ENCODE results near the gene LTF. TPM values are rescaled to one million over a fixed set of nuclear protein-coding genes. Genes with fewer than 3 reads are reported as not detected.

Gene LTF
- total and polyA plus RNA-seq, 2 experiments from 2014 or later = 0.73 to 1.3 TPM

- ATAC-seq = peak; percentile 8; the same call in 2 of the 3 replicates
- peaks cover 20% of the 10 kb centered on the region for H3K27me3 Mint-ChIP-seq (ENCODE audit: insufficient read depth, low read depth, poor library complexity)
- Histone ChIP-seq H2AFZ (peak overlapping the region; percentile 99), H3K27me3 (ENCODE audit: insufficient read depth) (peaks cover 39% of the 10 kb centered on the region), H3K9me2 (ENCODE audit: insufficient read depth) (no peaks in the 10 kb centered on the region), H3F3A (replicated peaks; ENCODE audit: low read depth) (no peaks in the 10 kb centered on the region), H4K20me1 (replicated peaks; ENCODE audit: insufficient read depth) (no peaks in the 10 kb centered on the region), H3K4me1 (ENCODE audit: insufficient read depth) (peaks cover 6% of the 10 kb centered on the region; the same call in 1 of the 2 replicates), H3K4me3 (peak overlapping the region; percentile 64), H3K4me2 (peak overlapping the region; percentile 82), H3K79me2 (replicated peaks; ENCODE audit: insufficient read depth) (no peaks in the 10 kb centered on the region), H3K36me3 (ENCODE audit: insufficient read depth) (no peaks in the 10 kb centered on the region), H3K27ac (ENCODE audit: low read depth) (no peak overlapping the region)
- H3K36me3 Mint-ChIP-seq (ENCODE audit: low read depth) = no peaks in the 10 kb centered on the region
- peaks cover 2% of the 10 kb centered on the region for H3K4me1 Mint-ChIP-seq
- no peak for TF ChIP-seq NANOG (IDR thresholded peaks at IDR 0.05; ENCODE audit: borderline replicate concordance)
- no peak for TF ChIP-seq CREB1 (CRISPR knock-in tag; IDR thresholded peaks at IDR 0.05; ENCODE audit: low read depth)
- no peak for TF ChIP-seq ZNF462 (CRISPR knock-in tag; IDR thresholded peaks at IDR 0.05)
- H3K9me3 Mint-ChIP-seq = no peaks in the 10 kb centered on the region; the same call in 1 of the 3 replicates
- peak overlapping the region; percentile 66; the same call in 2 of the 3 replicates for H3K4me3 Mint-ChIP-seq
- no peak overlapping the region for H3K27ac Mint-ChIP-seq
- no peak for DNase-seq (ENCODE audit: low spot score)
Measured at GRCh38 chr3:46465196-46465520, 453 bp upstream of the LTF start.

- Mint-ChIP-seq H3K27me3 (ENCODE audit: insufficient read depth, low read depth, poor library complexity) (peaks cover 20% of the 10 kb centered on the region), H3K4me1 (peaks cover 2% of the 10 kb centered on the region)
- TF ChIP-seq STAT1 (IDR thresholded peaks at IDR 0.05; ENCODE audit: unreplicated experiment) (no peak), POLR2AphosphoS5 (IDR thresholded peaks at IDR 0.05; ENCODE audit: low read depth) (no peak), EZH2 (IDR thresholded peaks at IDR 0.05; ENCODE audit: low read depth, unreplicated experiment) (no peak), ZNF114 (CRISPR knock-in tag; IDR thresholded peaks at IDR 0.05) (no peak), NANOG (IDR thresholded peaks at IDR 0.05; ENCODE audit: borderline replicate concordance) (no peak), CREB1 (CRISPR knock-in tag; IDR thresholded peaks at IDR 0.05; ENCODE audit: low read depth) (no peak), ETS1 (IDR thresholded peaks at IDR 0.05) (no peak), EZH2phosphoT487 (IDR thresholded peaks at IDR 0.05; ENCODE audit: unreplicated experiment) (no peak)
Measured at GRCh38 chr3:46463868-46464241, 850 bp downstream of the LTF start.

More at GRCh38 chr3:46463868-46464241, 850 bp downstream of the LTF start:
- Histone ChIP-seq H3K27ac (ENCODE audit: low read depth) (no peak overlapping the region), H3K36me3 (ENCODE audit: insufficient read depth) (no peaks in the 10 kb centered on the region), H3K4me1 (ENCODE audit: insufficient read depth) (peaks cover 6% of the 10 kb centered on the region; the same call in 1 of the 2 replicates), H3F3A (replicated peaks; ENCODE audit: low read depth) (no peaks in the 10 kb centered on the region), H3K79me2 (replicated peaks; ENCODE audit: insufficient read depth) (no peaks in the 10 kb centered on the region), H4K20me1 (replicated peaks; ENCODE audit: insufficient read depth) (no peaks in the 10 kb centered on the region), H3K4me3 (peak overlapping the region; percentile 64; the same call in 1 of the 2 replicates), H3K27me3 (ENCODE audit: insufficient read depth) (peaks cover 39% of the 10 kb centered on the region), H2AFZ (peak overlapping the region; percentile 99), H3K4me2 (peak overlapping the region; percentile 82), H3K9me2 (ENCODE audit: insufficient read depth) (no peaks in the 10 kb centered on the region)
- no peak overlapping the region for H3K4me3 Mint-ChIP-seq
- ATAC-seq (no peak; the same call in 1 of the 3 replicates), DNase-seq (ENCODE audit: low spot score) (peak; percentile 10)
- H3K36me3 Mint-ChIP-seq (ENCODE audit: low read depth) = no peaks in the 10 kb centered on the region
- no peak overlapping the region for H3K27ac Mint-ChIP-seq
- H3K9me3 Mint-ChIP-seq = no peaks in the 10 kb centered on the region; the same call in 1 of the 3 replicates
